HK-2 (cell line): ENCODE measurements around the gene ATP11B.
"Not testable (repeated sequence)": the region's sequence is repeated elsewhere in the genome, so short reads cannot be mapped to it uniquely, and the experiment has no call there.

Source experiments
- DNase-seq: peaks from one replicate; pipeline ENCODE4 v3.0.0-alpha.2; 2018; ENCODE audit not compliant: unreplicated experiment

The ATP11B gene

GRCh38 chr3:182794455-182795388, 1.4 kb downstream of the ATP11B start:
- no peak for DNase-seq

DNA sequence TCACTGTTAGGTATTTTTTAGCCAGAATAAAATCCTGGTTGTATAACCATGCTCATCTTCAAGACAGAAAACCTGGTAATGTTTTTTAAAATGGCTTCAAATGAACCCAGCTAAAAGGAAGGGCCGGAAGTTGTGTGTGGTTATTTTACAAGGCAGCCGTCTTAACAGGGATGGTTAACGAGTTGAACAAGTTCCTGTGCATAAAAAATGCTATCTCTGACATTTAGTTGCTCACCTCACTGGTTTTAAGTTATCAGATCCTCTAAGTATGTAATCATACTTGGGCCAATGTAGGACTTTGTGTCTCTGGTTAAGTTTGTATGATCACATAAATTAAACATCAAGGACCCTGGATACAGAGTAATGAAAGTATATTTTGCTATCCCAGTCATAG, 2.1 kb downstream of the ATP11B start:
- no peak for DNase-seq

GRCh38 chr3:182796310-182796709, 3.0 kb downstream of the ATP11B start:
- no peak for DNase-seq

DNA sequence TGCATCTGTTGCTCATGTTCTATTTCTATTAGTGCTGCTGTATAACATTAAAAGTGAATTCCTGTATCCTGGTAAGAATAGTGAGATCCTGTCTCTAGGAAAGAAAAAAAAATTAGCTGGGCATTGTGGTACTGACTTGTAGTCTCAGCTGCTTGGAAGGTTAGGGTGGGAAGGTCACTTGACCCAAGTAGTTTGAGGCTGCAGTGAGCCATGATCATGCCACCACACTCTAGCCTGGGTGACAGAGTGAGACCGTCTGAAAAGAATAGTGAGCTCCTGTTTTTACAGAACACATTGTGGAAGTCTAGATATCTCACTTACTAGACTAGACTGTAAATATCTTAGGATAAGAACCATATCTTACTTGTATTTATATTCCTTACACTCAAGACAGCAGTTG, 4.6 kb downstream of the ATP11B start:
- no peak for DNase-seq

GRCh38 chr3:182799143-182799542, 5.8 kb downstream of the ATP11B start:
- DNase-seq: not testable (repeated sequence)

GRCh38 chr3:182800508-182800907, 7.2 kb downstream of the ATP11B start:
- DNase-seq: no peak

DNA sequence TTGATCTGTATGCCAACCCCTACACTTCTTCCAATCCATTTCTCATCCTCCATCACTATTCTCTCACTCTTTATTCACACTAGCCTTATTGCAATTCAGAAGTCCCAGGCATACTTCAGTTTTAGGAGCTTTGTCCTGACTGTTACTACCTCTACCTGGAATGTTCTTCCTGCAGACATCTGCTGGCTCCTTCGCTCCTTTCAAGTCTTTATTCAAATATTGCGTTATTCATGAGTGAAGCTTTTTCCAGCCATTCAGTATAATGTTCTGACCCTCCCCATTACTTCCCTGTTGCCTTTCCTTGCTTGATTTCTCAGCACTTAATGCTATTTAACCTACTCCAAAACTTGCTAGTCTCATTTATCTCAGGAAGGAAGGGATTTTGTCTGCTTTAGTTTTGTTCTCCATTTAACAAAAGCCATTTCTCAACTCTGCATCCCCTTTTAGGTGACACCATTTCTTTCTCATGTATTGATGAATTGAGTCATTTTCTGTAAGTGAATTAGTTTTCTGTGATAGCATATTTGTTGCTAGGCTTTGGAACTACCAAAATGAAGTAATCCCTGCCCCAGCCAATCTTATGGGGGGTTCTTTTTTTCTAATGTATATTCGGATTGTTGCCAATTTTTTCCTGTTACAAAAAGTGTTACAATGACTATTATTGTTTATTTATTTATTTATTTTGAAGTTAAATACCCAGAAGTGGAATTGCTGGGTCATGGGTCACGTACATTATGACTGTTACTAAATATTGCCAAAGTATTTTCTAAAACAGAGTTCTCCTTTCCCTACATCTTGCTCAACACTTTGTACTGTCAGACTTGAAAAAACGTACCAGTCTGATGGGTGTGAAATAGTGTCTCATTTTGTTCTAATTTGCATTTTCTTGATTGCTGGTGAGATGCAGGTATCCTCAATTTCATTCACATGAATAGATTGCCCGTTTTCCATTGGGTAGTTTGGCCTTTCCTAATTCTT, 9.4 kb downstream of the ATP11B start:
- DNase-seq: no peak

DNA sequence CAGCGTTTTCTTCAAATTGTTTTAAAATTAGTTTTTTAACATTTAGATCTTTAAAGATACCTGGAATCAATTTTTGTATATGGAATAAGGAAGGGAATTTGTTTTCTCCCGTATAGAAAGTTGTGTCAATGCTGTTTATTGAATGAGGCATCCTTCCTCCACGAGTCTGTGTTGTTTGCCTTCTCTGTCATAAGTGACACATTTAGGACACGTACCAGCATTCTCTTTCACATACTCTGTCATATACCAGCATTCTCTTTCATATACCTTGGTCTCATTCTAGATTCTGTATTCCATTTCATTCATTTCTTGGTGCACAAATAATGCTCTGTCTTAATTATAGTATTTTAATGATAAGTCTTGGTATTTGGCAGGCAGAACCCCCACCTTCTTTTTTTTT, 10.3 kb downstream of the ATP11B start:
- DNase-seq: no peak

DNA sequence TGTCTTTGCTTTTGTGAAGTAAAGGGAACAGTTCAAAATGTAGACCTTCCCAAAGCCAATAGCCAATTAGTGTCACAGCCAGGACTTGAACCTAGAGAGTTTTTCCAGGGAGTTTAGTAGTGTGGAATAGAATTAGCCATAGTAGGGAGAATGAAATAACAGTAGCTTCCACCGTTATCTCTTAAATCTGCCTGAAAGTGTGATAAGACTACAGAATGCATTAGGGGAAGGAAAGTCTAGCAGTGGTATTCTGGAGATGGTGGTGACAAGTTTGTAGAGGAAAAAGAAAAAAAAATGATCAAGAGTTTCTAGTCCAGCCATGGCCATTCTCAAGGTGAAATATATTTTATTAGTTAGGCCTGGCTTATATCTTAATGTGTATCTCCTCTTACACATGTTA, 13.8 kb downstream of the ATP11B start:
- no peak for DNase-seq

- no peak for DNase-seq
These were observed 14.9 kb downstream of the ATP11B start for GRCh38 chr3:182808041-182808770.

DNA sequence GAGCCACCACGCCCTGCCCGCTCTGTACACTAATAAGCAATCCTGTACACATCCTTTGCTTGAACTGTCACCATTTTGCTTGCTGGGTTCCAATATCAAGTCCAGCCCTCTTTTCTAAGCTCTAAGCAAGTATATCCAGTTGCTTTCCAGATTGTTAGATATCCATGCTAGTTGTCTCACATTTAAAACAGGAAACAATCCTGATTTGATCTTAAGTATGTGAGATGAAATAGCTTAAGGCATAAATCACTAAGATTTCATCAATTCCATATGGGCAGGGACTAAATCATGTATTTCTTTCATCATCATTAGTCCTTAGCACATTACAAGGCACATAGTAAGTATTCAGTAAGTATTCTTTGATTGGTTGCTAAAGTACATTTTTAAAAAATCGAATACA, 16.2 kb downstream of the ATP11B start:
- DNase-seq: no peak

- no peak for DNase-seq
These were observed 17.4 kb downstream of the ATP11B start for GRCh38 chr3:182810574-182811268.

- DNase-seq: no peak
These were observed 17.9 kb downstream of the ATP11B start for GRCh38 chr3:182811269-182811596.

- no peak for DNase-seq
These were observed 18.8 kb downstream of the ATP11B start for GRCh38 chr3:182812123-182812522.

DNA sequence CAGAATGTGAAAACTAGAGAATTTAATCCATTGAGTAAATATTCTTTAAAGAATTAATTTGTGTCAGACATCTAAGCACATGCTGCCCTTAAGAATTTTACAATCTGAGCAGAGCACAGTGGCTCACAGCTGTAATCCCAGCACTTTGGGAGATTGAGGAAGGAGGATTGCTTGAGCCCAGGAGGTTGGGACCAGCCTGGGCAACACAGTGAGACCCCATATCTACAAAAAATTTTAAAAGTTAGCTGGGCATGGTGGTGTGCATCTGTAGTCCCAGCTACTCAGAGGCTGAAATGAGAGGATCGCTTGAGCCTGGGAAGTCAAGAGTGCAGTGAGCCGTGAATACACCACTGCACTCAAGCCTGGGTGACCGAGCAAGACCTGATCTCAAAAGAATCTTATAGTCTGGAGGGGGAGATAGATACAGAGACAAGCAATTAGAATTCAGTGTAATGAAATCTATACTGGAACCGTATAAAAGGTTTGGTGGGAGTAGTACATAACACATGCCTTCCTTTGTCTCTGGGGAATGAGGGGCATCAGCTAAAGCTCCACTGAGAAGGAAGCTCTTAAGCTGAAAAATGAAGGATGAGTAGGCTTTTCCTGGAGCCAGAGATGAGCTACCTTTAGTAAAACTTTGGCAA, 21.2 kb downstream of the ATP11B start:
- DNase-seq: no peak

DNA sequence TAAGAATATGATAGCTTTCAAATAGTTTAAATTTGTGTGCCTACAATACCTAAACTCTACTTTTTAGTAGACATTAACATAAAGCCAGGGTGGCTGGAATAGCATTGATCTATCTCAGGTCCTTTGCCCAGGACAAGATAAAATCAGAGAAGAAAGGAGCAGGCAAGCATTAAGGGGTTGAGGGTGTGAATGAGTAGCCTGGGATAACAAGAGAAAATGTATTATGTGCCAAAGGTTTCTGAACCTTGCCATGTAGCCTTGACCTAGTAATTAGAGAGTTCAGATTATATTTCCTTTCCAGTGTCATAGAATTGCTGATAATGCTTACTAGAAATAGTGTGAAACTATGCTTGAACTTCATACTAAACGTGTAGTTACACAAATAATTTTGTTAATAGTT, 22.9 kb downstream of the ATP11B start:
- no peak for DNase-seq

- no peak for DNase-seq
These were observed 25.1 kb downstream of the ATP11B start for GRCh38 chr3:182818296-182818978.

GRCh38 chr3:182821221-182821981, 28.1 kb downstream of the ATP11B start:
- DNase-seq: no peak

- not testable (repeated sequence) for DNase-seq
These were observed 29.0 kb downstream of the ATP11B start for GRCh38 chr3:182822260-182822659.

DNA sequence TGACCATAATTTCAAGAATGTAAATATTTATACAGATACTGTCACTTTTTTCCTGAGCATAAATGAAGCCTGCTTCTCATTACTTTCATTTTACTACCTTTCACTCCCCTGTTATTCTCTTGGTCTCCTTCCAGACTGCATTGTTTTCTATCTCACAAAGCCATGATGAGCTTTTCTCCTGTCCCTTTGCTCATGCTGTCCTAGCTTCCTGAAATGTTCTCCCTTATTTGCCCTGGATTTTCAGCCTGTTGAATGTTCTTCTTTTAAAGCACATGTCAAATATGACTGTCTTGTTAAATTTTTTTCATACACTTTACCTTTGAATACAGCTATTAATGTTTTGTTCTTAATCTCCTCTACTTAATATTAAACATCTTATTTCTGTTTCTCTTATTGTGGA, 31.7 kb downstream of the ATP11B start:
- DNase-seq: no peak
